Measurements from ENCODE around the gene GALNT12.
A peak's percentile ranks its signal among the peaks of the same experiment; 100 is the strongest.

Gene GALNT12

GRCh38 chr9:98860871-98861293, 53.4 kb downstream of the GALNT12 start:
- DNase-seq (ENCODE audit: low spot score), result peak; percentile 87

- no peak for DNase-seq (ENCODE audit: low spot score)
These were observed 54.5 kb downstream of the GALNT12 start for GRCh38 chr9:98861781-98862504.

GRCh38 chr9:98862936-98863335, 55.5 kb downstream of the GALNT12 start:
- no peak for DNase-seq (ENCODE audit: low spot score)

- DNase-seq (ENCODE audit: low spot score), result no peak
These were observed 57.1 kb downstream of the GALNT12 start for GRCh38 chr9:98864281-98865174.

- DNase-seq (ENCODE audit: low spot score), result no peak
These were observed 57.9 kb downstream of the GALNT12 start for GRCh38 chr9:98865284-98865875.

- DNase-seq (ENCODE audit: low spot score), result no peak
These were observed 59.1 kb downstream of the GALNT12 start for GRCh38 chr9:98866435-98867102.

- no peak for DNase-seq (ENCODE audit: low spot score)
These were observed 59.6 kb downstream of the GALNT12 start for GRCh38 chr9:98867103-98867428.

GRCh38 chr9:98867429-98868168, 60.1 kb downstream of the GALNT12 start:
- DNase-seq (ENCODE audit: low spot score), result peak; percentile 81

GRCh38 chr9:98869078-98869745, 61.7 kb downstream of the GALNT12 start:
- DNase-seq (ENCODE audit: low spot score), result no peak

GRCh38 chr9:98869866-98870265, 62.4 kb downstream of the GALNT12 start:
- no peak for DNase-seq (ENCODE audit: low spot score)

GRCh38 chr9:98870782-98871557, 63.5 kb downstream of the GALNT12 start:
- DNase-seq (ENCODE audit: low spot score), result no peak

GRCh38 chr9:98871558-98872065, 64.1 kb downstream of the GALNT12 start:
- DNase-seq (ENCODE audit: low spot score), result no peak

- no peak for DNase-seq (ENCODE audit: low spot score)
These were observed 66.1 kb downstream of the GALNT12 start for GRCh38 chr9:98873526-98873925.

GRCh38 chr9:98873951-98874371, 66.5 kb downstream of the GALNT12 start:
- peak; percentile 40 for DNase-seq (ENCODE audit: low spot score)

- no peak for DNase-seq (ENCODE audit: low spot score)
These were observed 67.3 kb downstream of the GALNT12 start for GRCh38 chr9:98874721-98875255.

GRCh38 chr9:98875536-98875935, 68.1 kb downstream of the GALNT12 start:
- no peak for DNase-seq (ENCODE audit: low spot score)

- no peak for DNase-seq (ENCODE audit: low spot score)
These were observed 69.8 kb downstream of the GALNT12 start for GRCh38 chr9:98877311-98877710.

GRCh38 chr9:98879094-98879962, 71.9 kb downstream of the GALNT12 start:
- no peak for DNase-seq (ENCODE audit: low spot score)

GRCh38 chr9:98879963-98880310, 72.5 kb downstream of the GALNT12 start:
- DNase-seq (ENCODE audit: low spot score), result no peak
